A673 (cell line): ENCODE measurements around the gene LUZP2.

Experiments used
- EZH2 ChIP-seq: fragments of 200-600 bp; sonication (generic); IDR thresholded peaks from 2 replicates; pipeline ENCODE4 v1.6.1; 2017; ENCODE audit warnings: borderline replicate concordance, low read depth, mild to moderate bottlenecking, mixed read lengths, antibody characterized with exemption, low read length; ENCODE audit not compliant: poor library complexity, severe bottlenecking
- TF ChIP-seq, protein P1 (sequence below): fragments of 300-800, 200-600 bp; sonication (generic); conservative IDR thresholded peaks from 2 replicates; pipeline ENCODE4 v1.5.1; 2017; ENCODE audit warnings: low read depth, mild to moderate bottlenecking, antibody characterized with exemption, low read length, moderate library complexity, mixed read lengths

DNA sequence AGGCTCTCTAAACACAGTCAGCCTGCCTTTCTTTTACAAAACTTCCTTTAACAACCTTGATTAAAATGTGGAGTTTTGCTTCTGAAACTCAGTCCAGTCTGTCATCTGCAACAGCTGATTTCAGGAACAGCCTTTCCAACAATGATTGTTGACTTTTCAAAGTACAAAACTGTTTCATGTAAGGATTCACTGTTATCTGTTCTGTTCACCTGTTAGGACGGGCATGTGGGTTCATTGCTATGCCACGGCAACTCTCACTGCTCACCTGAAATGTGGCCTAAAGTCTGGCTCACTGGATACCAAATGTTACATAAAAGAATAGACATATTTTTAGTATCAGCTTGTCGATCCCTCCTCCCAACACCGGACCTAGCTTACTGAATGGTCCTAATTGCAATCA lies 242.8 kb downstream of the LUZP2 start:
- TF ChIP-seq, protein P1, sequence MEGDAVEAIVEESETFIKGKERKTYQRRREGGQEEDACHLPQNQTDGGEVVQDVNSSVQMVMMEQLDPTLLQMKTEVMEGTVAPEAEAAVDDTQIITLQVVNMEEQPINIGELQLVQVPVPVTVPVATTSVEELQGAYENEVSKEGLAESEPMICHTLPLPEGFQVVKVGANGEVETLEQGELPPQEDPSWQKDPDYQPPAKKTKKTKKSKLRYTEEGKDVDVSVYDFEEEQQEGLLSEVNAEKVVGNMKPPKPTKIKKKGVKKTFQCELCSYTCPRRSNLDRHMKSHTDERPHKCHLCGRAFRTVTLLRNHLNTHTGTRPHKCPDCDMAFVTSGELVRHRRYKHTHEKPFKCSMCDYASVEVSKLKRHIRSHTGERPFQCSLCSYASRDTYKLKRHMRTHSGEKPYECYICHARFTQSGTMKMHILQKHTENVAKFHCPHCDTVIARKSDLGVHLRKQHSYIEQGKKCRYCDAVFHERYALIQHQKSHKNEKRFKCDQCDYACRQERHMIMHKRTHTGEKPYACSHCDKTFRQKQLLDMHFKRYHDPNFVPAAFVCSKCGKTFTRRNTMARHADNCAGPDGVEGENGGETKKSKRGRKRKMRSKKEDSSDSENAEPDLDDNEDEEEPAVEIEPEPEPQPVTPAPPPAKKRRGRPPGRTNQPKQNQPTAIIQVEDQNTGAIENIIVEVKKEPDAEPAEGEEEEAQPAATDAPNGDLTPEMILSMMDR: no peak
- TF ChIP-seq EZH2: no peak
